Mesothelial cell of epicardium (in vitro differentiated cells): ENCODE measurements around the gene CXCR4. TPM values are rescaled to one million over a fixed set of nuclear protein-coding genes. Genes with fewer than 3 reads are reported as not detected.

Experiments
- DNase-seq, 2 experiments: peaks; one replicate each; pipeline ENCODE4 v3.0.0; 2021; ENCODE audit warnings: low spot score in 2 of 2; ENCODE audit not compliant: unreplicated experiment in 2 of 2
- H3K27ac Mint-ChIP-seq: 2 replicates; pipeline ENCODE4 v1.8.0; 2021; ENCODE audit warnings: mixed read lengths
- H3K27me3 Mint-ChIP-seq: 2 replicates; pipeline ENCODE4 v1.8.0; 2021; ENCODE audit warnings: low read depth, mixed read lengths
- H3K36me3 Mint-ChIP-seq: 2 replicates; pipeline ENCODE4 v1.8.0; 2021; ENCODE audit warnings: mixed read lengths
- H3K4me1 Mint-ChIP-seq: 2 replicates; pipeline ENCODE4 v1.8.0; 2021; ENCODE audit warnings: mixed read lengths
- H3K4me3 Mint-ChIP-seq: 2 replicates; pipeline ENCODE4 v1.8.0; 2021; ENCODE audit warnings: mild to moderate bottlenecking, moderate library complexity, mixed read lengths
- H3K9me3 Mint-ChIP-seq: 2 replicates; pipeline ENCODE4 v1.8.0; 2021; ENCODE audit warnings: mixed read lengths
- CTCF ChIP-seq: fragments of 200-600 bp; sonication (generic); IDR thresholded peaks from one replicate; pipeline ENCODE4 v1.5.0; 2021; ENCODE audit warnings: antibody characterized with exemption; ENCODE audit not compliant: unreplicated experiment
- total RNA-seq: library from RNA; stranded (reverse); gene quantifications from 3 replicates; pipeline ENCODE4 v1.2.1, GENCODE V29; 2021

CXCR4 gene
- total RNA-seq, 1 donor from 2014 or later, result 2.1 TPM

GRCh38 chr2:136139631-136140030 lies 21.7 kb upstream of the CXCR4 start:
- H3K9me3 Mint-ChIP-seq, result no peaks in the 10 kb centered on the region
- no peak for DNase-seq
- peaks cover 54% of the 10 kb centered on the region for H3K27me3 Mint-ChIP-seq
- no peaks in the 10 kb centered on the region for H3K36me3 Mint-ChIP-seq
- H3K4me1 Mint-ChIP-seq, result peaks cover 4% of the 10 kb centered on the region
- no peak overlapping the region for H3K4me3 Mint-ChIP-seq
- no peak overlapping the region for H3K27ac Mint-ChIP-seq
- TF ChIP-seq CTCF, result no peak

GRCh38 chr2:136137982-136138381 lies 20.0 kb upstream of the CXCR4 start:
- no peak for TF ChIP-seq CTCF
- H3K4me3 Mint-ChIP-seq, result no peak overlapping the region
- no peaks in the 10 kb centered on the region for H3K36me3 Mint-ChIP-seq
- H3K27ac Mint-ChIP-seq, result no peak overlapping the region
- H3K9me3 Mint-ChIP-seq, result no peaks in the 10 kb centered on the region
- no peak for DNase-seq
- H3K4me1 Mint-ChIP-seq, result peaks cover 4% of the 10 kb centered on the region
- H3K27me3 Mint-ChIP-seq, result peaks cover 52% of the 10 kb centered on the region

- DNase-seq, result no peak
- Mint-ChIP-seq H3K27ac (no peak overlapping the region), H3K27me3 (peaks cover 47% of the 10 kb centered on the region), H3K36me3 (no peaks in the 10 kb centered on the region), H3K4me3 (no peak overlapping the region), H3K4me1 (no peaks in the 10 kb centered on the region), H3K9me3 (no peaks in the 10 kb centered on the region)
- no peak for TF ChIP-seq CTCF
Measured at GRCh38 chr2:136136931-136137330, 19.0 kb upstream of the CXCR4 start.

GRCh38 chr2:136135921-136136906 lies 18.3 kb upstream of the CXCR4 start:
- Mint-ChIP-seq H3K4me1 (no peaks in the 10 kb centered on the region), H3K27ac (no peak overlapping the region), H3K27me3 (peaks cover 47% of the 10 kb centered on the region), H3K9me3 (no peaks in the 10 kb centered on the region), H3K4me3 (no peak overlapping the region), H3K36me3 (no peaks in the 10 kb centered on the region)
- no peak for DNase-seq
- TF ChIP-seq CTCF, result no peak

- Mint-ChIP-seq H3K4me3 (no peak overlapping the region), H3K36me3 (no peaks in the 10 kb centered on the region), H3K9me3 (no peaks in the 10 kb centered on the region), H3K27me3 (peaks cover 45% of the 10 kb centered on the region), H3K27ac (no peak overlapping the region), H3K4me1 (no peaks in the 10 kb centered on the region)
- no peak for TF ChIP-seq CTCF
- no peak for DNase-seq
Measured at GRCh38 chr2:136135462-136135861, 17.5 kb upstream of the CXCR4 start.
